ENCODE results near the gene SF3B2. TPM values are rescaled to one million over a fixed set of nuclear protein-coding genes. Genes with fewer than 3 reads are reported as not detected.

SF3B2 gene
- total RNA-seq, 1 experiment from 2014 or later, result 237 TPM

GRCh38 chr11:66017321-66017720, 34.8 kb upstream of the SF3B2 start:
- Histone ChIP-seq H3K79me1 (ENCODE audit: insufficient read depth, low read depth, low read length, poor library complexity, severe bottlenecking) (no peaks in the 10 kb centered on the region), H2BK120ac (ENCODE audit: low read depth, low read length, poor library complexity, severe bottlenecking) (no peak overlapping the region), H3K4ac (ENCODE audit: low read depth, low read length) (no peak overlapping the region), H3K18ac (ENCODE audit: insufficient read length, low read depth, low read length) (no peak overlapping the region), H4K5ac (ENCODE audit: insufficient read length, low read depth, low read length) (no peak overlapping the region), H3K27ac (ENCODE audit: insufficient read length, low read depth, low read length) (no peak overlapping the region), H3K23ac (ENCODE audit: insufficient read length, low read depth, low read length) (no peak overlapping the region), H3K56ac (ENCODE audit: insufficient read length, low read depth, low read length) (no peak overlapping the region), H2BK20ac (ENCODE audit: low read depth, low read length, poor library complexity, severe bottlenecking) (no peak overlapping the region), H3K23me2 (ENCODE audit: insufficient read length, low read depth, low read length, poor library complexity, severe bottlenecking) (peaks cover 3% of the 10 kb centered on the region), H2BK5ac (ENCODE audit: insufficient read length, low read length) (no peak overlapping the region), H3K9me3 (ENCODE audit: control insufficient read depth, low read depth, low read length) (no peaks in the 10 kb centered on the region), H3K27me3 (ENCODE audit: insufficient read depth, low read length) (no peaks in the 10 kb centered on the region), H3K79me2 (ENCODE audit: insufficient read depth, low read length) (no peaks in the 10 kb centered on the region), H2BK15ac (ENCODE audit: low read depth, low read length) (no peak overlapping the region), H2BK12ac (ENCODE audit: insufficient read length, low read depth, low read length) (no peak overlapping the region), H4K20me1 (ENCODE audit: control insufficient read depth, insufficient read depth, insufficient read length) (no peaks in the 10 kb centered on the region), H3K9ac (ENCODE audit: extremely low read depth, insufficient read length, low read length) (no peak overlapping the region), H4K8ac (replicated peaks; ENCODE audit: insufficient read length, low read depth, low read length) (no peak overlapping the region), H2AK5ac (ENCODE audit: insufficient read length, low read length) (no peak overlapping the region), H2AFZ (ENCODE audit: low read length) (no peak overlapping the region), H3T11ph (ENCODE audit: low read length) (no peak overlapping the region), H3K4me1 (ENCODE audit: insufficient read depth, low read length) (no peaks in the 10 kb centered on the region), H4K91ac (ENCODE audit: insufficient read length, low read depth, low read length) (no peak overlapping the region), H3K4me2 (ENCODE audit: insufficient read depth, insufficient read length, low read length) (no peak overlapping the region), H3K14ac (ENCODE audit: insufficient read depth, low read length) (no peak overlapping the region)
- no peaks in the 10 kb centered on the region for H3K9me3 Mint-ChIP-seq
- no peaks in the 10 kb centered on the region; a peak in 1 of 7 replicates for H3K36me3 Mint-ChIP-seq (ENCODE audit: insufficient read depth in 1 of 3, low read depth in 3 of 3)
- WGBS (ENCODE audit: extremely low coverage, insufficient read length, low lambda C conversion rate), result no CpG with 5 or more reads among the region's 4 CpGs
- no peak overlapping the region for H3K27ac Mint-ChIP-seq
- H3K4me1 Mint-ChIP-seq, result peaks cover 0 to 2% of the 10 kb centered on the region in 2 experiments; a peak in 1 of 4 replicates
- TF ChIP-seq, protein P1, sequence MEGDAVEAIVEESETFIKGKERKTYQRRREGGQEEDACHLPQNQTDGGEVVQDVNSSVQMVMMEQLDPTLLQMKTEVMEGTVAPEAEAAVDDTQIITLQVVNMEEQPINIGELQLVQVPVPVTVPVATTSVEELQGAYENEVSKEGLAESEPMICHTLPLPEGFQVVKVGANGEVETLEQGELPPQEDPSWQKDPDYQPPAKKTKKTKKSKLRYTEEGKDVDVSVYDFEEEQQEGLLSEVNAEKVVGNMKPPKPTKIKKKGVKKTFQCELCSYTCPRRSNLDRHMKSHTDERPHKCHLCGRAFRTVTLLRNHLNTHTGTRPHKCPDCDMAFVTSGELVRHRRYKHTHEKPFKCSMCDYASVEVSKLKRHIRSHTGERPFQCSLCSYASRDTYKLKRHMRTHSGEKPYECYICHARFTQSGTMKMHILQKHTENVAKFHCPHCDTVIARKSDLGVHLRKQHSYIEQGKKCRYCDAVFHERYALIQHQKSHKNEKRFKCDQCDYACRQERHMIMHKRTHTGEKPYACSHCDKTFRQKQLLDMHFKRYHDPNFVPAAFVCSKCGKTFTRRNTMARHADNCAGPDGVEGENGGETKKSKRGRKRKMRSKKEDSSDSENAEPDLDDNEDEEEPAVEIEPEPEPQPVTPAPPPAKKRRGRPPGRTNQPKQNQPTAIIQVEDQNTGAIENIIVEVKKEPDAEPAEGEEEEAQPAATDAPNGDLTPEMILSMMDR (conservative IDR thresholded peaks at IDR 0.05), result no peak
- DNase-seq, result no peak
- H3K27me3 Mint-ChIP-seq (ENCODE audit: low read depth), result peaks cover 14% of the 10 kb centered on the region
- H3K4me3 Mint-ChIP-seq, result no peak overlapping the region
